ENCODE results near the gene GBF1.
"Not testable (repeated sequence)": the region's sequence is repeated elsewhere in the genome, so short reads cannot be mapped to it uniquely, and the experiment has no call there.

GBF1 gene

DNA sequence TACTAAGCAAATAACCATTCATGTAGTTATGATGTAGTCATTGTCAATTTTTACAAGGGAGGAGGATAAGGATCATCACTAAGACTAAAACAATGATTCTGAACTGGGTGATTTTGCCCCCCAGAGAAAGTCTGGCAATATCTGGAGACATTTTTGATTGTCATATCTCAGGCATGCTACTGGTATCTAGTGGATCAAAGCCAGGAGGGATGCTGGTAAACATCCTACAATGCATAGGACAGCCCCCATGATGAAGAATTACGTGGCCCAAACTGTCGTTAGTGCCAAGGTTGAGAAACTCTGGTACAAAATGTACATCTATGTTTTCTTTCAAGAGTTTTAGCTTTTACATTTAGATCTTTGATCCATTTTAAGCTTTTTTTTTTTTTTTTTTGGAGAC, 57.3 kb downstream of the GBF1 start:
- H3K27ac ChIP-seq (ENCODE audit: low read length), result no peak overlapping the region
- H3K4me3 ChIP-seq (ENCODE audit: low read length), result no peak overlapping the region
- H3K79me2 ChIP-seq (ENCODE audit: low read length), result peaks cover 8% of the 10 kb centered on the region
- H3K36me3 ChIP-seq (replicated peaks; ENCODE audit: low read depth, low read length), result no peaks in the 10 kb centered on the region
- H2AFZ ChIP-seq (ENCODE audit: low read depth, low read length), result no peak overlapping the region
- no peaks in the 10 kb centered on the region for H3K9me3 ChIP-seq (ENCODE audit: insufficient read depth, low read length)
- TF ChIP-seq, protein P1, sequence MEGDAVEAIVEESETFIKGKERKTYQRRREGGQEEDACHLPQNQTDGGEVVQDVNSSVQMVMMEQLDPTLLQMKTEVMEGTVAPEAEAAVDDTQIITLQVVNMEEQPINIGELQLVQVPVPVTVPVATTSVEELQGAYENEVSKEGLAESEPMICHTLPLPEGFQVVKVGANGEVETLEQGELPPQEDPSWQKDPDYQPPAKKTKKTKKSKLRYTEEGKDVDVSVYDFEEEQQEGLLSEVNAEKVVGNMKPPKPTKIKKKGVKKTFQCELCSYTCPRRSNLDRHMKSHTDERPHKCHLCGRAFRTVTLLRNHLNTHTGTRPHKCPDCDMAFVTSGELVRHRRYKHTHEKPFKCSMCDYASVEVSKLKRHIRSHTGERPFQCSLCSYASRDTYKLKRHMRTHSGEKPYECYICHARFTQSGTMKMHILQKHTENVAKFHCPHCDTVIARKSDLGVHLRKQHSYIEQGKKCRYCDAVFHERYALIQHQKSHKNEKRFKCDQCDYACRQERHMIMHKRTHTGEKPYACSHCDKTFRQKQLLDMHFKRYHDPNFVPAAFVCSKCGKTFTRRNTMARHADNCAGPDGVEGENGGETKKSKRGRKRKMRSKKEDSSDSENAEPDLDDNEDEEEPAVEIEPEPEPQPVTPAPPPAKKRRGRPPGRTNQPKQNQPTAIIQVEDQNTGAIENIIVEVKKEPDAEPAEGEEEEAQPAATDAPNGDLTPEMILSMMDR (IDR thresholded peaks at IDR 0.05; ENCODE audit: low read depth, low read length), result no peak
- no peak for TF ChIP-seq EZH2phosphoT487 (IDR thresholded peaks at IDR 0.05; ENCODE audit: low read depth)
- H3K4me1 ChIP-seq (ENCODE audit: low read length), result no peaks in the 10 kb centered on the region
- H3K4me2 ChIP-seq (ENCODE audit: low read length), result no peak overlapping the region
- no peak overlapping the region for H3K9ac ChIP-seq (ENCODE audit: low read length)
- no peaks in the 10 kb centered on the region for H4K20me1 ChIP-seq (ENCODE audit: insufficient read depth, low read length)
- H3K27me3 ChIP-seq (ENCODE audit: low read depth, low read length), result no peaks in the 10 kb centered on the region

DNA sequence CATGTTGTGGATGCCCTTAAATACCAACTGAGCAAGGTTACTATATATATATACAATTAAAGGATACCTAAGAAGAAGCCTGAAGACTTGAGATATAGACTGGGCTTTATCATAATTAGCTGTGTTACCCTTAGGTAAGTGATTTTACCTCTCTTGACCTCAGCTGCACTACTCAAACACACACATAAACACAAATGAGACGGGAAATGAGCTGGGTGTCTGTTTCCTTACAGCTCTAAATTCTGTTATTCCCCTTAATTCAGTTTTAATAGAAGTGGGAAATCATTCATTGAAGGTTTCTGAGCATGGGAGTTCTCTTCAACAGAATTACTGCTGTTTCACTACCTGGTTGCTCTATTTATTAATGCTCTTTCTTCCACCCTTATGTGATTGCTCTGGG, 60.7 kb downstream of the GBF1 start:
- H3K27me3 ChIP-seq (ENCODE audit: low read depth, low read length), result no peaks in the 10 kb centered on the region
- no peaks in the 10 kb centered on the region for H3K36me3 ChIP-seq (replicated peaks; ENCODE audit: low read depth, low read length)
- H3K79me2 ChIP-seq (ENCODE audit: low read length), result peaks cover 8% of the 10 kb centered on the region
- no peak overlapping the region for H3K4me3 ChIP-seq (ENCODE audit: low read length)
- H2AFZ ChIP-seq (ENCODE audit: low read depth, low read length), result no peak overlapping the region
- H4K20me1 ChIP-seq (ENCODE audit: insufficient read depth, low read length), result peaks cover 9% of the 10 kb centered on the region; the same call in 1 of the 2 replicates
- TF ChIP-seq, protein P1 (IDR thresholded peaks at IDR 0.05; ENCODE audit: low read depth, low read length), result no peak
- no peak for TF ChIP-seq EZH2phosphoT487 (IDR thresholded peaks at IDR 0.05; ENCODE audit: low read depth)
- no peak overlapping the region for H3K27ac ChIP-seq (ENCODE audit: low read length)
- no peaks in the 10 kb centered on the region for H3K9me3 ChIP-seq (ENCODE audit: insufficient read depth, low read length)
- no peak overlapping the region for H3K4me2 ChIP-seq (ENCODE audit: low read length)
- H3K4me1 ChIP-seq (ENCODE audit: low read length), result no peaks in the 10 kb centered on the region
- no peak overlapping the region for H3K9ac ChIP-seq (ENCODE audit: low read length)

DNA sequence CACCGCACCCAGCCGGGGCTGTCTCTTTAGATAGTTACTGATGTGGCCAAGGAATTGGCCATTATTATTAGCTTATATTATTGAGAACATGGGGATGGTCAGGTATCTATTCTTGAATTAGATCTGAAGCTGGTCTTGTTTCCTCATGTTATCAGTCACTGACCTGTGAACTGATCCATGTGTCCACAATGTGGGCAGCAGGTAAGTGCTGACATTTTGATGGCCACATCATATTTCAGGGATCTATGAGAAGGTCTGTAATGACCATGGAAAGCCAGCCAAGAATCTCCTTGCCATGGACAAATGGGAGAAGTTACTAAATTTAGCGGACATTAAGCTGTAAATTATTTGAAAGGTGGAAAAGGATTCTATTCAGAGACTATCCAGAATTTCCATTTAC, 61.4 kb downstream of the GBF1 start:
- H3K4me3 ChIP-seq (ENCODE audit: low read length), result no peak overlapping the region
- no peaks in the 10 kb centered on the region for H3K36me3 ChIP-seq (replicated peaks; ENCODE audit: low read depth, low read length)
- H3K4me1 ChIP-seq (ENCODE audit: low read length), result no peaks in the 10 kb centered on the region
- H4K20me1 ChIP-seq (ENCODE audit: insufficient read depth, low read length), result peaks cover 9% of the 10 kb centered on the region; the same call in 1 of the 2 replicates
- no peak overlapping the region for H3K4me2 ChIP-seq (ENCODE audit: low read length)
- TF ChIP-seq, protein P1 (IDR thresholded peaks at IDR 0.05; ENCODE audit: low read depth, low read length), result no peak
- no peak for TF ChIP-seq EZH2phosphoT487 (IDR thresholded peaks at IDR 0.05; ENCODE audit: low read depth)
- H3K9me3 ChIP-seq (ENCODE audit: insufficient read depth, low read length), result no peaks in the 10 kb centered on the region
- H3K27me3 ChIP-seq (ENCODE audit: low read depth, low read length), result no peaks in the 10 kb centered on the region
- peaks cover 13% of the 10 kb centered on the region for H3K79me2 ChIP-seq (ENCODE audit: low read length)
- H2AFZ ChIP-seq (ENCODE audit: low read depth, low read length), result no peak overlapping the region
- no peak overlapping the region for H3K27ac ChIP-seq (ENCODE audit: low read length)
- no peak overlapping the region for H3K9ac ChIP-seq (ENCODE audit: low read length)

DNA sequence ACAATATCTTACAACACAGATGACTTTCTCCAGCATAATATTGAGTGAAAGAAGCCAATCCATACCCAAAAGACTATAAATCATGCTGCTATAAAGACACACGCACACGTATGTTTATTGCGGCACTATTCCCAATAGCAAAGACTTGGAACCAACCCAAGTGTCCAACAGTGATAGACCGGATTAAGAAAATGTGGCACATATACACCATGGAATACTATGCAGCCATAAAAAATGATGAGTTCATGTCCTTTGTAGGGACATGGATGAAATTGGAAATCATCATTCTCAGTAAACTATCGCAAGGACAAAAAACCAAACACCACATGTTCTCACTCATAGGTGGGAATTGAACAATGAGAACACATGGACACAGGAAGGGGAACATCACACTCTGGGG, 63.0 kb downstream of the GBF1 start:
- not testable (repeated sequence) for H3K4me3 ChIP-seq (ENCODE audit: low read length); H3K4me1 ChIP-seq (ENCODE audit: low read length); H3K4me2 ChIP-seq (ENCODE audit: low read length); H3K9me3 ChIP-seq (ENCODE audit: insufficient read depth, low read length); H3K9ac ChIP-seq (ENCODE audit: low read length); H3K36me3 ChIP-seq (replicated peaks; ENCODE audit: low read depth, low read length); H3K27ac ChIP-seq (ENCODE audit: low read length); H2AFZ ChIP-seq (ENCODE audit: low read depth, low read length); H3K27me3 ChIP-seq (ENCODE audit: low read depth, low read length)
- peaks cover 13% of the 10 kb centered on the region for H3K79me2 ChIP-seq (ENCODE audit: low read length)
- peaks cover 17% of the 10 kb centered on the region; the same call in 1 of the 2 replicates for H4K20me1 ChIP-seq (ENCODE audit: insufficient read depth, low read length)

DNA sequence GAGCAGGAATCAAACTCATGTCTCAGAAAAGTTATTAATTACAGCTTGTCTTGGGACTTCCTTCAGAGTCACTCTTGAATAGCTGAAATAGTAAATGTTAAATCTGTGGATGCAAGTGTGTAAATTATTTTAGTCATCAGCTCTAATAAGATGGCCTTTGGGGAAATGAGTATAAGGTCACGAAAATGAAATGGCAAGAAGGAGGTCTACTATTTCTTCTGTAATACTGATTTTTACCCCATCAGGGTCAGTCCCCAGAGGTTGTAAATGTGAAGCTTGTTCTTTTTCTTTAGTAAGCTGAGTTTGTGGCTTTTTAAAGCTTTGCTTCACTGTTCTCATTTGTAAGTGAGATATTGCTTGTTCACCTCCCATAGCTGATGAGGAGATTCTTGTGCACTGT, 63.9 kb downstream of the GBF1 start:
- Histone ChIP-seq H4K20me1 (ENCODE audit: insufficient read depth, low read length) (peaks cover 21% of the 10 kb centered on the region; the same call in 1 of the 2 replicates), H3K9me3 (ENCODE audit: insufficient read depth, low read length) (no peaks in the 10 kb centered on the region), H3K4me2 (ENCODE audit: low read length) (no peak overlapping the region), H3K27me3 (ENCODE audit: low read depth, low read length) (no peaks in the 10 kb centered on the region), H3K9ac (ENCODE audit: low read length) (no peak overlapping the region), H2AFZ (ENCODE audit: low read depth, low read length) (no peak overlapping the region), H3K4me1 (ENCODE audit: low read length) (no peaks in the 10 kb centered on the region), H3K27ac (ENCODE audit: low read length) (no peak overlapping the region), H3K4me3 (ENCODE audit: low read length) (no peak overlapping the region), H3K79me2 (ENCODE audit: low read length) (peaks cover 13% of the 10 kb centered on the region), H3K36me3 (replicated peaks; ENCODE audit: low read depth, low read length) (no peaks in the 10 kb centered on the region)
- no peak for TF ChIP-seq EZH2phosphoT487 (IDR thresholded peaks at IDR 0.05; ENCODE audit: low read depth)
- TF ChIP-seq, protein P1 (IDR thresholded peaks at IDR 0.05; ENCODE audit: low read depth, low read length), result no peak
